Glutamatergic neuron (in vitro differentiated cells): ENCODE results near the gene KCNT1. TPM values are rescaled to one million over a fixed set of nuclear protein-coding genes. Genes with fewer than 3 reads are reported as not detected.

Source experiments
- DNase-seq: peaks from one replicate; pipeline ENCODE4 v3.0.0; 2022
- H3K27ac Mint-ChIP-seq: one replicate; pipeline ENCODE4 v1.8.0; 2020; ENCODE audit warnings: mild to moderate bottlenecking, mixed read lengths, inconsistent platforms; ENCODE audit not compliant: unreplicated experiment
- H3K27me3 Mint-ChIP-seq: one replicate; pipeline ENCODE4 v1.8.0; 2020; ENCODE audit warnings: mild to moderate bottlenecking, moderate library complexity, mixed read lengths, inconsistent platforms; ENCODE audit not compliant: unreplicated experiment
- H3K36me3 Mint-ChIP-seq: one replicate; pipeline ENCODE4 v1.8.0; 2020; ENCODE audit warnings: mild to moderate bottlenecking, mixed read lengths, inconsistent platforms; ENCODE audit not compliant: unreplicated experiment
- H3K4me1 Mint-ChIP-seq: one replicate; pipeline ENCODE4 v1.8.0; 2020; ENCODE audit warnings: mild to moderate bottlenecking, low read depth, mixed read lengths, inconsistent platforms; ENCODE audit not compliant: unreplicated experiment
- H3K4me3 Mint-ChIP-seq: one replicate; pipeline ENCODE4 v1.8.0; 2020; ENCODE audit warnings: mild to moderate bottlenecking, mixed read lengths, inconsistent platforms; ENCODE audit not compliant: unreplicated experiment
- H3K9me3 Mint-ChIP-seq: one replicate; pipeline ENCODE4 v1.8.0; 2020; ENCODE audit warnings: mild to moderate bottlenecking, moderate library complexity, mixed read lengths, inconsistent platforms; ENCODE audit not compliant: unreplicated experiment
- total RNA-seq: library from RNA; stranded (reverse); fragmentation: NEBNext Ultra II Directional; extraction: Animal tissue kit (Norgen Biotek cat#: 25700); gene quantifications from one replicate; pipeline ENCODE4 v1.2.1, GENCODE V29; 2021; ENCODE audit not compliant: unreplicated experiment
- TF ChIP-seq, protein P1 (sequence below): fragments of 200-600 bp; sonication (generic); IDR thresholded peaks from one replicate; pipeline ENCODE4 v1.5.0; 2021; ENCODE audit not compliant: partially characterized antibody, unreplicated experiment

Gene KCNT1
- total RNA-seq, 1 donor from 2014 or later, result 0.76 TPM

DNA sequence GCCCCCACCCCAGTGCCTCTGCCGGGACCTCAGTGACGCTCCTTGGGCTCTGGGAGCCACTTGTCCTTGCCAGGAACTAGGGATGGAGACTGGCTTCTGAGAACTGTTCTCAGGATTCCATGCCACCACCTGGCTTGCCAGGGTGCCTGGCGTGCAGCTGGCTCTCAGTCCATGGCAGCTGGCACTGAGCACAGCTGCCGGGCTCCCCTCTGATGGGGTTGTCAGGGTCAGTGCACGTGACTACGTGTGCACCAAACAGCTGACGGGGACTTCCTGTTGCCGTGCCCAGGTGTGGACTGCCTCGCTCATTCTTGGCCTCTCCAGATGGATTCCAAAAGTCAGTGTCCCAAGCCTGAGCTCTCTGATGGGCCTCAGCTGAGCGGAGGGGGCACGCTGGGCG lies 9.4 kb downstream of the KCNT1 start:
- H3K27ac Mint-ChIP-seq, result no peak overlapping the region
- DNase-seq, result no peak
- H3K9me3 Mint-ChIP-seq, result peaks cover 5% of the 10 kb centered on the region
- TF ChIP-seq, protein P1, sequence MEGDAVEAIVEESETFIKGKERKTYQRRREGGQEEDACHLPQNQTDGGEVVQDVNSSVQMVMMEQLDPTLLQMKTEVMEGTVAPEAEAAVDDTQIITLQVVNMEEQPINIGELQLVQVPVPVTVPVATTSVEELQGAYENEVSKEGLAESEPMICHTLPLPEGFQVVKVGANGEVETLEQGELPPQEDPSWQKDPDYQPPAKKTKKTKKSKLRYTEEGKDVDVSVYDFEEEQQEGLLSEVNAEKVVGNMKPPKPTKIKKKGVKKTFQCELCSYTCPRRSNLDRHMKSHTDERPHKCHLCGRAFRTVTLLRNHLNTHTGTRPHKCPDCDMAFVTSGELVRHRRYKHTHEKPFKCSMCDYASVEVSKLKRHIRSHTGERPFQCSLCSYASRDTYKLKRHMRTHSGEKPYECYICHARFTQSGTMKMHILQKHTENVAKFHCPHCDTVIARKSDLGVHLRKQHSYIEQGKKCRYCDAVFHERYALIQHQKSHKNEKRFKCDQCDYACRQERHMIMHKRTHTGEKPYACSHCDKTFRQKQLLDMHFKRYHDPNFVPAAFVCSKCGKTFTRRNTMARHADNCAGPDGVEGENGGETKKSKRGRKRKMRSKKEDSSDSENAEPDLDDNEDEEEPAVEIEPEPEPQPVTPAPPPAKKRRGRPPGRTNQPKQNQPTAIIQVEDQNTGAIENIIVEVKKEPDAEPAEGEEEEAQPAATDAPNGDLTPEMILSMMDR, result no peak
- H3K4me3 Mint-ChIP-seq, result no peak overlapping the region
- H3K27me3 Mint-ChIP-seq, result peaks cover 5% of the 10 kb centered on the region
- H3K36me3 Mint-ChIP-seq, result no peaks in the 10 kb centered on the region
- H3K4me1 Mint-ChIP-seq, result peaks cover 6% of the 10 kb centered on the region

DNA sequence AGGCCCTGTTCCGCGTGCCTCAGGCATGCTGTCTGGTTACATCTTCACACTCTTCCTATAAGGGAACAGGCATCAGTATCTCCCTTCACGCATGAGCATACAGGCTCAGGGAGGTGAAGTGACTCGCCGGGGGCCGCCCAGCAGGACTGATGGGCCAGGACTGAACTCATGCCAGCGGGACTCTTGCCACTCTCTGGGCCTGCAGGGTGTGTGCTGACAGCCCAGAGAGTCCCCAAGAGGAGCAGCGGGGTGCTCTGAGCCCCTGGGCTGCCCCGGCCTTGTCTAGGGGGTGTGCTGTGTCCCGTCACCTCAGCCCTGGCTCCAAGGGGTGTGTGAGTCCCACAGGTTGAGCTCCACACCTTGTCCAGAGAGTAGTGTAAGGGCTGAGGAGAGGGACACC lies 9.9 kb downstream of the KCNT1 start:
- peaks cover 5% of the 10 kb centered on the region for H3K27me3 Mint-ChIP-seq

GRCh38 chr9:135712613-135713295 lies 10.8 kb downstream of the KCNT1 start:
- peaks cover 5% of the 10 kb centered on the region for H3K9me3 Mint-ChIP-seq
- peaks cover 5% of the 10 kb centered on the region for H3K27me3 Mint-ChIP-seq
- no peaks in the 10 kb centered on the region for H3K36me3 Mint-ChIP-seq
- peaks cover 6% of the 10 kb centered on the region for H3K4me1 Mint-ChIP-seq
- DNase-seq, result no peak
- H3K4me3 Mint-ChIP-seq, result no peak overlapping the region
- no peak overlapping the region for H3K27ac Mint-ChIP-seq
- TF ChIP-seq, protein P1, result no peak

More for the DNA sequence above, 9.9 kb downstream of the KCNT1 start:
- Mint-ChIP-seq H3K36me3 (no peaks in the 10 kb centered on the region), H3K4me3 (no peak overlapping the region), H3K4me1 (peaks cover 6% of the 10 kb centered on the region), H3K9me3 (peaks cover 5% of the 10 kb centered on the region), H3K27ac (no peak overlapping the region)
- DNase-seq, result no peak
- TF ChIP-seq, protein P1, result no peak

- Mint-ChIP-seq H3K36me3 (no peaks in the 10 kb centered on the region), H3K4me1 (peaks cover 6% of the 10 kb centered on the region), H3K9me3 (peaks cover 5% of the 10 kb centered on the region), H3K27me3 (peaks cover 5% of the 10 kb centered on the region), H3K27ac (no peak overlapping the region), H3K4me3 (peak overlapping the region; percentile 80)
- no peak for DNase-seq
- TF ChIP-seq, protein P1, result no peak
Measured at GRCh38 chr9:135714242-135715055, 12.5 kb downstream of the KCNT1 start.

DNA sequence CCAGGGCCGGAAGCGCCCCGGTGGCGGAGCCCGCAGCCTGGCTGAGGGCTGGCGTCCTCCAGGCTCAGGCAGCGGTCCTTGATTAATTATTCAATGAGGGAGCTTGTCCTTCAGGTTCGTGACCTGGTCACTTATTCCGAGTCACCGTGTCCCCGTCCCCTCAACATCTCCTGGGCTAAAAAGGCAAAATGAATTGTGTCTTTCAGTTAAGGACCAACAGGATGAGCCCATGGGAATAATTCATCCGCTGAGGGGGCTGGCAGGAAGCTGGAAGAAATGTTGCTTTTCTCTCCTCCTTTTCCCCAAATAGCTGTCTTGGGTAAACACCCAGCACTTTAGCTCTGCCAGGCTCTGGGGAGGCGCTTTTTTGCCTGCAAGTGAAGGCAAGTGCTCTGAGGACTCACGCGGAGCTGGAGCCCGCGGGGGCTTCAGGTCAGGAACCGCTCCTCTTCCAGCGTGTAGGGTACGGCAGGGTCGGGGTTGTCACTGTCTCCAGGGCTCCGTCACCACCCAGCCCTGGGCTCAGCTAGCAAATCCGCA lies 13.1 kb downstream of the KCNT1 start:
- Mint-ChIP-seq H3K4me1 (peaks cover 6% of the 10 kb centered on the region), H3K9me3 (peaks cover 5% of the 10 kb centered on the region), H3K4me3 (peak overlapping the region; percentile 80), H3K27ac (peak overlapping the region; percentile 28), H3K36me3 (no peaks in the 10 kb centered on the region), H3K27me3 (peaks cover 5% of the 10 kb centered on the region)
- DNase-seq, result no peak
- TF ChIP-seq, protein P1, result no peak
